HS-5 (cell line): ENCODE results near the gene GP1BB.
A peak's percentile ranks its signal among the peaks of the same experiment; 100 is the strongest.
"Not testable (repeated sequence)": the region's sequence is repeated elsewhere in the genome, so short reads cannot be mapped to it uniquely, and the experiment has no call there.

ENCODE experiments used
- DNase-seq: peaks from one replicate; pipeline ENCODE4 v3.0.0-alpha.2; 2012; ENCODE audit warnings: low read depth

GP1BB gene

DNA sequence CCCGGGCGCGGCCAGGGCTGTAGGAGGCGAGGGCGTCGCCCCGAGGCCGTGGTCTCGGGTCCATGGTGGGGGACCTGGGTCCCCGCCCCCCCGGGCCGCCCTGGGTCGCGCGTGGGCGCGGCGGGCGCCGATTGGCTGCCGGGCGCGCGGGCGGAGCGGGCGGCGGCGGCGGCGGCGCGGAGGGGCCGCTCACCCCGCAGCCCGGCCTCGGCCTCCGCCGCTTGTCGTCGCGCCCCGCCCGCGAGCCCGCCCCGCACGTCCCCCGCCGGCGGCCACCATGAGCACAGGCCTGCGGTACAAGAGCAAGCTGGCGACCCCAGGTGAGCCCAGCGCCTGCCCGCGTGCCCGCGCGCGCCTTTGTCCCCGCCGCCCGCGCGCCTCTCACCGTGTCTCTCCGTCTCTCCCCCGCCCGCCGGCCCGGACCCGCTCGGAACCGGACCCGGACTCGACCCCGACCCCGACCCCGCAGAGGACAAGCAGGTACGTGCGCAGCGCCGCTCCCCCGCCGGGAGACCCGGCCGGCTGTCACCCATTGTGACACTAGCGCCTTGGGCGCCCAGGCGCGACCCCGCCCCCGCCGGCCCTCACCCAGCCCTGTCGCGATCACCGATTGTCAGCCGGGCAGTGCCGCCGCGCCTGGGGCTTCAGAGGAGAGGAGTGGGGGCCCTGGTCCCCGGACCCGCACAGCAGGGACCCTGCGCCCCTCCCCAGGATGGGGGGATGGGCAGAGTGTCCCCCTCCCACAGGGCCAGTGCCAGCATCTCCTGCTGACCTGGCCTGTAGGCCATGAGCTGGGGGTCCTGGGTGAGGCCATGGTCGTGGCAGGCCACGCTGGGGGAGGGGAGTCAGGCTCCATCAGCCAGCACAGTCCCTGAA lies 8.8 kb upstream of the GP1BB start, which contains the start of gene SEPTIN5:
Gene SEPTIN5 (plus strand): TSS at position 192 of the 876 bp plus-strand sequence. CDS start 86 bp downstream, at position 278.
- no peak for DNase-seq

DNA sequence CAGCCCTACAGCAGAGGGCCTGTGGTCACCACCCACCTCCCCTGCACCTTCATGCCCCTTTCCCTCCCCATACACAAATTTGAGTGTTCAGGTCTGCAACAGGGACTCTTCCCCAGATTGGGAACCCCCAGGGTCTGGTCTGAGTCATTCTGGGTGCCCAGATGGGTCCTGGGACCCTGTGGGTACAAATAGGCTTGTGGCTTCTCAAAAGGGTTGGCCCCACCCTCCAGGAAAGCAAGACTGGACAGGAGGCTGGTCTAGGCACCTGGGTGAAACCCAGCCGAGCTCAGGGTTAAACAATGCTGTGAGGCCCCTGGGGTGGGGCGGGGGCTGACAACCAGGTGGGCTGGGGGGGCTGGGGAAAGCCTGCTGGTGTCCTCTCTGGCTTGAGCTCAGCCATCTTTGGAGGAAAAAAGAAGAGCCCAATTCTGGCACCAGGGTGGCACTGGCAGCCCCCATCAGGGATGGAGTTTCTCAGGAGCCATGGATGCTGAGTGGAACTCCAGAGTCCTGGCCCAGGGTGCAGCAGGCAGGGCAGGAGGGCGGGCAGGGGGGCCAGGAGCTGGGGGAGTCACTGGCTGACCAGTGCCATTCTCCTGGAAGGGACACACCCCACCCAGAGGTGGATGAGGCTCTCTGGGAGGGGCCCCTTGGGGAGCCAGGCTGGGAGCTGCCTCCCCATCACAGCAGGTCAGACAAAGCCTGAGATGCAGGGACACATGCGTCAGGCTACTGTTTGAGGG lies 8.0 kb upstream of the GP1BB start:
- no peak for DNase-seq

DNA sequence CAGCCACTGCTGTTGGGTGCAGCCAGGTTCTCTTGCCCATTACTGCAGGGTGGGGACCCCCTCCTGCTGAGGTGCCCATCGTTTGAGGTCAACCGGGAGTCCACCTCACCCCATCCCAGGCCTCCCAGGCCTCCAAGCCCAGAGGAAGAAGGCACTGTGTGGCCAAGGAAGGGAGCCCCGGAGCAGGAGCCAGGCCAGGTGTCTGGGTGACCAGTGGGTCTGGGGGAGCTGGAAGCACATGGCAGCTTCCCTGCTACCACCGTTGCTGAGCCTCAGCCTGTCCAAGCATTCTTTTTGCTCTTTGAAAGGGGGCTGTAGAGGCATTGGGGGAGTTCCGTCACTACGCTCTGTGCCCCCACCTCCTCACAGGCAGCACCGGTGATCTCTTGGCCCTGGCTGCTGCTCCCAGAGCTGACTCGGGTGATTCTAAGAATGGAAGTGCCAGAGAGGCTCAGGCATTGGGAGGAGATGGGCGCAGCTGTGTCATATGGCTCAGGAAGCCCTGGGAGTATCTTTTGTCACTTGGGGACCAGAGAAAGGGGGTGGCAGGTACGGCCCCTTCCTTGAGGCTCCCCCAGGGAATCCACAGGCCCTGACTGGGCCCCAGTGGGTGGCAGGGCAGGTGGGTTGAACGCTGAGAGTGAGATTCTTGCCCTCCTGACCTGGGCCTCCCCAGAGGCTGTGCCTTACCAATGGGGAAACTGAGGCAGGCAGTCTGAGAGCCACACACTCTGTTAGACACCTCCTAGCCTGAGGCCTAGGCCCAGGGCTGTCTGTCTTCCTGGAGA lies 7.1 kb upstream of the GP1BB start:
- no peak for DNase-seq

DNA sequence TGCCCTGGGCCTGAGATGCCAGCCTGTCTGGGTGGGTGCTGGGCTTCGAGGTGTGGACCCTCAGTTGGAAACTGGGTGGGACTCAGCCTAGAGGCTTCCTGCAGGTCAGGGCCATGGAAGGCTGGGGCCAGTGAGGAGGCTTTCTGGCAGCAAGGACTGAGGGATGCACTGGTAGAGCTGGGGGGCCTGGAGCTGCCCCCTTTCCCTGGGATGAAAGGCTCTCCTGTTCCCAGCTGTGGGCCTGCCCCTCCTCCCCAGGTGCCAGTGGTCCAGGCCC lies 6.6 kb upstream of the GP1BB start:
- DNase-seq = no peak

DNA sequence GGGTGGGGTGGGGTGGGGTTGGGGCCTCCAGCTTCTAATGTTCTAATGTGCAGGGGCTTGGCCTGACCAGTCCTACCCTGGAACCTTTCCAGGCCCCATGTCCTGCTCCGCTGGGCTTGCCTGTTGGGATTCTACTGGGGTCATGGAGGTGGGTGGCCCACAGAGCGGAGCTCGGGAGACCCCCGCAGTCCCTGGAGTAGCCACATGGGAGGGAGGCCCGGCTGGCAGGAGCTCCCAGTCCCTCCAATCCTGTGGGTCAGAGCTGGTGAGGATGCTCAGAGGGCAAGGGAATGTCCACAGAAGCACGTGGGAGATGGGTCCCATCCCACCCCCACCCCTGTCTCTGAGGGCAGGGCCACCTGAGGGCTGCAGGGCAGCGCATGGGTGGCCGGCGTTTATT lies 6.2 kb upstream of the GP1BB start:
- DNase-seq = no peak

DNA sequence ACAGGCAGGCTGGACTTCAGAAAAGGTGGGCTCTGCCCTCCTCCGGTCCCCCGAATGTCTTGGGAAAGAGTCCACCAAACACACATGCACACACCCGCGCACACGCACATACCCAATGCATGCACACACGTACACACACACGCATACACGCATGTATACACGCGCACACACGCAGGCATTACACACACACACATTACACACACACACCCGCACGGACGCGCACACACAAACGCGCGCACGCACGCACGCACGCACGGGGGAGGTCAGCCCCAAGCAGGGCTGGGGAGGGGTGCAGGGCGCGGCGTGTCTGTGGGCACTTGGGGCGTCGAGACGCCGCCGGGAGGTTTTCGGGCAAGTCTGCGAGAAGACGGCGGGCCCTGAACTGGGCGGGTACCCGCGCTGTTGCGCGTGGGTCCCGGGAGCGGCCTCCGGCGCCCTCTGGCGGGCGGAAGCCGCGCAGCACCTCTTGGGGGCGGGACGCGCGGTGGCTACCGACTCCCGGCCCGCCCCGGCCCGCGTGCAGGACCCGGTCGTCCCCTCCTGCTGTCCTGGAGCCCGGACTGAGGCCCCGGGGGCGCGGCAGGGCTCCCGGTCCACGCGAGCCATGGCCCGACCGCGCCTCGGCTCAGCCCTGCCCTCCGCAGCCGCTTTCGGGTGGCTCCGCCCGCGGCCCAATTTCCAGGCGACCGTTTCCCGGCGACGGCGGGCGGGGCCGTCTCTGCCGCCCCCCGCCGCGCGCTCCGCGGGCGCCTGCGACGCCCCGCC lies 5.5 kb upstream of the GP1BB start:
- peak; percentile 22 for DNase-seq

DNA sequence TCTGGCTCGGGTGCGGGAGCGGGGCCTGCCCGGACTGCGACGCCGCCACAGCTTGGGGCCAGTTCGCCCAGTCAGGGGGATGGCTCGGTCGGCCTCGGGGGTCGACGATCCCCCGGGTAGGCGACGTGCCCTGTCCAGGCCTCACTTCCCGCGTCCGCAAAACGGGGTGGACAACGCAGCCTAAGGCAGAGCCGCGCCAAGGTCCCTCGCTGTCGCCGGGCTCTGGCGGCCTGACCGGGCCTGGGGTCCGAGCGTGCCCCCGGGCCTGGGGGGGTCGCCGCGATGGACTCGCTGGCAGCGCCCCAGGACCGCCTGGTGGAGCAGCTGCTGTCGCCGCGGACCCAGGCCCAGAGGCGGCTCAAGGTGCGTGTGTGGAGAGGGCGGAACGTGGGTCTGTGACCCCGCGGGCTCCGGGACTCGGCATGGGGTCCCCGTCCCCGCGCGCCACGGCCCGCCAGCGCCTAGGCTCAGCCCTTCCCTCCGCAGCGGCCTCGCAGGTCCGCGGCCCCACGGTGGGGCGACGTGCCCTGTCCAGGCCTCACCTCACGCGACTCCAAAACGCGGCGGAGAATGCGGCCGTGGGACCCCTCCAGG lies 4.8 kb upstream of the GP1BB start:
- DNase-seq = no peak

DNA sequence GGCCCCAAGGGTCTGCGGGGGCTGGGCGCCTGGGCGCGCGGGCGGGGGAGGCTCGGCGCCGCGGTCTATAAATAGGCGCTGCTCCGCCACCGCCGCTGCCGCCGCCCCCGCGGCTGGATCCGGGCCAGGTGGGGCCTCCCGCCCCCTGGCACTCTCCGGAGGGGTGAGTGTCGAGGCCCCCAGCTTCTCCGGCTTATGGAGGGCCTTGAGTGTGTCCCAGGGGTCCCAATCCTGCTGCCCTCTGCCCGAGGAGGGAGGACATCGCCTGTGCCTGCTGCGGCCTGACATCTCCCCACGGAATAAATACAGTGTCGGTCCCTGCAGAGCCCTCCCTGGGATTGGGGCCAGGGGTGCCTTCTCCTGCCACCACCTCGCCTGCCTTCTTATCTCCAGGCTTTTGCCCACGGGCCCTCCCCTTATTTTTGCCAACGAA lies 4.3 kb upstream of the GP1BB start:
- no peak for DNase-seq

DNA sequence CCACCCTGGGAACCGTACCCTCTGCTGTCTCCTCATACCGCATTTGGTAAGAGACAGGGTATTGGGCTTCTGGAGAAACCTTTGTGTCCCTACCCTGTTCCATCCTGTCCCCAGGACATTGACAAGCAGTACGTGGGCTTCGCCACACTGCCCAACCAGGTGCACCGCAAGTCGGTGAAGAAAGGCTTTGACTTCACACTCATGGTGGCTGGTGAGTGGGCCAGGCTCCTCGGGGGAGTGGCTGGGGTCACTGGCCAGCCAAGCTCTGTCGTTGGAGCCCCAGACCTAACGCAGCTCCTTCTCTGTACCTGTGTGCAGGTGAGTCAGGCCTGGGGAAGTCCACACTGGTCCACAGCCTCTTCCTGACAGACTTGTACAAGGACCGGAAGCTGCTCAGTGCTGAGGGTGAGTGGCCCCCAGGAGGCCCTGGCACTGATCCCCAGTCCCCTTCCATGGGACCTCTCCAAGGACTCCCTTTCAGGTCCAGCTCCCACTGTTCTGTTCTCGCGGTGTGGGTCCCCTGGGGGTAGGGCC lies 3.8 kb upstream of the GP1BB start:
- DNase-seq = no peak

DNA sequence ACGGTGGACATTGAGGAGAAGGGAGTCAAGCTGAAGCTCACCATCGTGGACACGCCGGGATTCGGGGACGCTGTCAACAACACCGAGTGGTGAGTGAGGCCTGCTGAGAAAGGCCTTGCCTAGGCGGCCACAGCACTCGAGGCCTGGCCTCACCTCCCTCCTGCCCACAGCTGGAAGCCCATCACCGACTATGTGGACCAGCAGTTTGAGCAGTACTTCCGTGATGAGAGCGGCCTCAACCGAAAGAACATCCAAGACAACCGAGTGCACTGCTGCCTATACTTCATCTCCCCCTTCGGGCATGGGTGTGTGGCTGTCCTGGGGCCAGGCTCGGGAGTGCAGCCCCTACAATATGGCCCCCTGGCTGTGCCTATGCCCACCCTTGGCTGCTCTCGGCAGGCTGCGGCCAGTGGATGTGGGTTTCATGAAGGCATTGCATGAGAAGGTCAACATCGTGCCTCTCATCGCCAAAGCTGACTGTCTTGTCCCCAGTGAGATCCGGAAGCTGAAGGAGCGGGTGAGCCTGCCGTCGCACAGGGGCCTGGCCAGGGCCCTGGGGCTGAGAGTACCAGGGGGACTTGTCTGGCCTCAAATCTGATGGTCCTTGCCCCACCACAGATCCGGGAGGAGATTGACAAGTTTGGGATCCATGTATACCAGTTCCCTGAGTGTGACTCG lies 3.0 kb upstream of the GP1BB start:
- no peak for DNase-seq

DNA sequence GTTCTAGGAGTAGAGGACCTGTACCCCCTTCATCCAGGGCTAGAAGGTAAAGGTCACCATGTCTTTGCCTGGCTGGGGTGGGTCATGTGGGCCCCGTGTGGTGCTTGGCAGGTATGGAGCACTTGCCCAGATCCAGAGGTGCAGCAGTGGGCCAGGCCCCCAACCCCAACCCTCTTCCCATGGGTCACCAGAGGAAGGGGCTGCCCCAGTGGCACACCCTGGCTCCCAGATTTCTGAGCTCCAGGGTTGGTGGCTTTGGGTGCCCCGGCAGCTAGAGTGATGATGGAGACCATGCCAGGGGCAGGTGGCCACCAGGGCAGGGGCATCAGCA lies 2.4 kb upstream of the GP1BB start:
- no peak for DNase-seq

DNA sequence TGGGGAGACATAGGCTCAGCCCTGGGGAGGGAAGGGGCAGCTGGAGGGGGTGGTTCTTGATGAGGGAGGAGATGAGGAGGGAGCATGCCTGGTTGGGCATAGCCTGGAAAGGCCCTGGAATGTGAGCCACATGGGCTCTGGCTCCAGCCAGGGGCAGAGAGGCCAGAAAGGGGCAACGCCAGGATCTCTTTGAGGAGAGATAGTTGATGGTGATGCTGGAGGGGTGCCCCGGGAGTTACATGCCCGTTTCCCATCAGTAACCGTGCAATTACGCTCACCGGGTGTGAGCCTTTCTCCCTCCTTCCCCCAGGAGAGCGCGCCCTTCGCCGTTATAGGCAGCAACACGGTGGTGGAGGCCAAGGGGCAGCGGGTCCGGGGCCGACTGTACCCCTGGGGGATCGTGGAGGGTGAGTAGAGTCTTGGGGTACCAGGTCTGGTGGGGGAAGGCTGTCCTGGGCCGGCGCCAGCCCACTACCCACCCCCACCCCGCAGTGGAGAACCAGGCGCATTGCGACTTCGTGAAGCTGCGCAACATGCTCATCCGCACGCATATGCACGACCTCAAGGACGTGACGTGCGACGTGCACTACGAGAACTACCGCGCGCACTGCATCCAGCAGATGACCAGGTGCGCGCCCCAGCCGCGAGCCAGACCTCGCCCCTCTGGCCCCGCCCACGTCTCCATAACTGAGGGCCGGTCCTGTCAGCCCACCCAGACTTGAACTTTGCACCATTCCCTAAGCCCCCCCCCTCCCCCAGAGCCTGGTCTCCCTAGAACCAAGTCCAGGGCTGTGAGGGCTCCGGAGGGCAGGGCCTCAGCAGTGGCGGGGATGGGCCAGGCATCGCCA lies 1.8 kb upstream of the GP1BB start:
- no peak for DNase-seq

DNA sequence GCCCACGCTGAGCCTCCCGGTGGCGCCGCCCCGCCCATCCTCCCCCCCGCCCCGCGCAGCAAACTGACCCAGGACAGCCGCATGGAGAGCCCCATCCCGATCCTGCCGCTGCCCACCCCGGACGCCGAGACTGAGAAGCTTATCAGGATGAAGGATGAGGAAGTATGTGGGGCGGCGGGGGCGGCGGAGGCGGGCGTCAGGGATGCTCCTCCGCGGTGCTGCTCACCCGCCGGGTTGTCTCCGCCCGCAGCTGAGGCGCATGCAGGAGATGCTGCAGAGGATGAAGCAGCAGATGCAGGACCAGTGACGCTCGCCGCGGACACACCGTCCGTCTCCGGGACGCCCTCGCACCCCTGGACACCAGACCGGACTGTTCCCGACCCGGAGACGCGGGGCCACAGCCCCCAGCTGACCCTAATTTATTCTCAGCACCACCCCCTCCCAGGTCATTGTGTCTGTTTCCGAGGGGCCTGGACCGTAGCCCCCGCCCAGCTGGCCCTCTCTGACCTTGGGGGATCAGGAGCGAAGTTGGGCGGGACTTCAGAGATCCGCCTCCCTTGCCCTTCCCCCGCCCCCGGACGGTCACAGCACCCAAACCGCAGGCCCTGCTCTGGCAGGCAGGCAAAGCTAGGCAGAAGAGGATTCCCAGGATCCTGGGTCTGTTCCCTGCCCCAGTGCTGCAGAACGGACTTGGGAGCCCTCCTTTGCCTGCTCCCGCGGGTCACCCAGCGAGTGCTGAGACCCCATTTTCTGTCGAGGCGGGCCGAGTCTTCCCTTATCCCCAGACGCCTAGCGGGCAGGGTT lies 959 bp upstream of the GP1BB start:
- no peak for DNase-seq

DNA sequence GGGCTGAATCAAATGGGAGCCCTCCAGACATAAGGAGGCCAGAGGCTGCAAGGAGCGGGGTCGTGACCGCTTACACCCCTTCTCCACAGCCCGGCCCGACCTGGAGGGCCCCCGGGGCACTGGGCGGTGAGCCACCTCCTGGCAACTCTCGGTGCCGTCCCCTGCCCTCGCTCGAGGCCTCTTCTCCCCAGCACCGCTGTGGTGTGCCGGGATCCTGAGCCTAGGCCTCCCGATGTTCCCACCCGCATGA lies 432 bp upstream of the GP1BB start:
- DNase-seq = no peak

DNA sequence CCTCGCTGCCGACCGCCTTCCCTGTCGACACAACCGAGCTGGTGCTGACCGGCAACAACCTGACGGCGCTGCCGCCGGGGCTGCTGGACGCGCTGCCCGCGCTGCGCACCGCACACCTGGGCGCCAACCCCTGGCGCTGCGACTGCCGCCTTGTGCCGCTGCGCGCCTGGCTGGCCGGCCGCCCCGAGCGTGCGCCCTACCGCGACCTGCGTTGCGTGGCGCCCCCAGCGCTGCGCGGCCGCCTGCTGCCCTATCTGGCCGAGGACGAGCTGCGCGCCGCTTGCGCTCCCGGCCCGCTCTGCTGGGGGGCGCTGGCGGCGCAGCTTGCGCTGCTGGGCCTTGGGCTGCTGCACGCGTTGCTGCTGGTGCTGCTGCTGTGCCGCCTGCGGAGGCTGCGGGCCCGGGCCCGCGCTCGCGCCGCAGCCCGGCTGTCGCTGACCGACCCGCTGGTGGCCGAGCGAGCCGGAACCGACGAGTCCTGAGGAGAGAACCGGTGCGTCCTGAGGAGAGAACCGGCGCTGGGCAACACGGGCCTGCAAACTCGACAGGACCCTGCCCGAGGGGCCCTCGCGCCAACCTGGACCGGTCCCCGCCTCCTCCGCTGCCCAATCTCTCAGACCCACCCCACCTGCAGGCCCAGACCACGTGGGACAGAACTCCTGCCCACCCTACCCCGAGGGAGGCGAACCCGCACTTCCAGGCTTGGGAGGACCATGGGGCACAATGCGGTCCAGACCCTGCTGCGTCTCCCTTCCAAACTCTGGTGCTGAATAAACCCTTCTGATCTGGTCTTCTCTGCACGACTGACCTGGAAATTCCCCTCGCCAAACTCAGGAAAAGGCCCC lies 866 bp downstream of the GP1BB start:
- no peak for DNase-seq

DNA sequence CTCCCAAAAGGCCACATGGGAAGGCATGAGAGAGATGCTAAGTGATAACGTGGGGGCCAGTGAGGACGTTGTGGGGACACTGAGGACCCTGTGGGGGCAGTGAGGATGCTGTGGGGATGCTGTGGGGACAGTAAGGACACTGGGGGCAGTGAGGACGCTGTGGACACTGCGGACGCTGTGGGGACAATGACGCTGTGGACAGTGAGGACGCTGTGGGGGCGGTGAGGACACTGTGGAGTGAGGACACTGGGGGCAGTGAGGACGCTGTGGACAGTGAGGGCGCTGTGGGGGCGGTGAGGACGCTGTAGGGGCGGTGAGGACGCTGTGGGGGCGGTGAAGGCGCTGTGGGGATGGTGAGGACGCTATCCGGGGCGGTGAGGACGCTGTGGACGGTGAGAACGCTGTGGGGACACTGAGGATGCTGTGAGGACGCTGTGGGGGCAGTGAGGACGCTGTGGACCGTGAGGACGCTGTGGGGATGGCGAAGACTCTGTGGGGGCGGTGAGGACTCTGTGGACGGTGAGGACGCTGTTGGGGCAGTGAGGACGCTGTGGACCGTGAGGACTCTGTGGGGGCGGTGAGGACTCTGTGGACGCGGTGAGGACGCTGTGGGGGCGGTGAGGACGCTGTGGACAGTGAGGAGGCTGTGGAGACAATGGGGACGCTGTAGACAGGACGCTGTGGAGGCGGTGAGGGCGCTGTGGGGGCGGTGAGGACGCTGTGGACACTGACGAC lies 1.8 kb downstream of the GP1BB start:
- no peak for DNase-seq

DNA sequence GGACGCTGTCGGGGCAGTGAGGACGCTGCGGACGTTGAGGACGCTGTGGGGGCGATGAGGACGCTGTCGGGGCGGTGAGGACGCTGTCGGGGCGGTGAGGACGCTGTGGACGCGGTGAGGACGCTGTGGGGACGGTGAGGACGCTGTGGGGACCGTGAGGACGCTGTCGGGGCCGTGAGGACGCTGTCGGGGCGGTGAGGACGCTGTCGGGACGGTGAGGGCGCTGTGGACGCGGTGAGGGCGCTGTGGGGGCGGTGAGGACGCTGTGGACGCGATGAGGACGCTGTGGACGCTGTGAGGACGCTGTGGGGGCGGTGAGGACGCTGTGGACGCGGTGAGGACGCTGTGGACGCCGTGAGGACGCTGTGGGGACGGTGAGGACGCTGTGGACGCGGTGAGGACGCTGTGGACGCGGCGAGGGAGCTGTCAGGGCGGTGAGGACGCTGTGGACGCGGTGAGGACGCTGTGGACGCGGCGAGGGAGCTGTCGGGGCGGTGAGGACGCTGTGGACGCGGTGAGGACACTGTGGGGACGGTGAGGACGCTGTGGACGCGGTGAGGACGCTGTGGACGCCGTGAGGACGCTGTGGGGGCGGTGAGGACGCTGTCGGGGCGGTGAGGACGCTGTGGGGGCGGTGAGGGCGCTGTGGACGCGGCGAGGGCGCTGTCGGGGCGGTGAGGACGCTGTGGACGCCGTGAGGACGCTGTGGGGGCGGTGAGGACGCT lies 2.9 kb downstream of the GP1BB start:
- DNase-seq = not testable (repeated sequence)
